Right atrium auricular region (tissue), 2 donors: Measurements from ENCODE around the gene BMAL2. TPM values are rescaled to one million over a fixed set of nuclear protein-coding genes. Genes with fewer than 3 reads are reported as not detected.

ENCODE experiments used
- DNase-seq: peaks from one replicate; pipeline ENCODE4 v3.0.0-alpha.2; 2019; ENCODE audit warnings: low spot score
- H3K27ac ChIP-seq, 2 donors: fragments of 200-600 bp; sonication (generic); 1 replicate in 1 of 2; 2 replicates in 1 of 2; pipeline ENCODE4 v1.5.1; 2016 to 2019
- H3K27me3 ChIP-seq, 2 donors: fragments of 200-600 bp; sonication (generic); one replicate each; pipeline versions ENCODE4 v1.5.1 to v1.6.0; 2017 to 2019
- H3K36me3 ChIP-seq: fragments of 200-600 bp; sonication (generic); one replicate; pipeline ENCODE4 v1.5.1; 2016
- H3K4me1 ChIP-seq, 2 donors: fragments of 200-600 bp; sonication (generic); one replicate each; pipeline versions ENCODE4 v1.5.1 to v1.6.0; 2017 to 2019
- H3K4me3 ChIP-seq, 2 donors: fragments of 200-600 bp; sonication (generic); 1 replicate in 1 of 2; 2 replicates in 1 of 2; pipeline ENCODE4 v1.5.1; 2017 to 2019; ENCODE audit warnings: mild to moderate bottlenecking in 1 of 2, moderate library complexity in 1 of 2
- H3K9me3 ChIP-seq, 2 donors: fragments of 200-600 bp; sonication (generic); one replicate each; pipeline ENCODE4 v1.5.1; 2019
- total RNA-seq, 2 donors: library from RNA; depleted of rRNA; stranded (reverse); fragments of >200 nt; gene quantifications; one replicate each; pipeline ENCODE4 v1.1.0, GENCODE V29; 2016
- TF ChIP-seq, protein P1 (sequence below), 2 donors: fragments of 200-600 bp; sonication (generic); IDR thresholded peaks; one replicate each; pipeline ENCODE4 v1.5.1; 2019; ENCODE audit warnings: antibody characterized with exemption in 2 of 2

Gene BMAL2
- total RNA-seq, 2 donors from 2014 or later = 0.56 to 1.6 TPM

DNA sequence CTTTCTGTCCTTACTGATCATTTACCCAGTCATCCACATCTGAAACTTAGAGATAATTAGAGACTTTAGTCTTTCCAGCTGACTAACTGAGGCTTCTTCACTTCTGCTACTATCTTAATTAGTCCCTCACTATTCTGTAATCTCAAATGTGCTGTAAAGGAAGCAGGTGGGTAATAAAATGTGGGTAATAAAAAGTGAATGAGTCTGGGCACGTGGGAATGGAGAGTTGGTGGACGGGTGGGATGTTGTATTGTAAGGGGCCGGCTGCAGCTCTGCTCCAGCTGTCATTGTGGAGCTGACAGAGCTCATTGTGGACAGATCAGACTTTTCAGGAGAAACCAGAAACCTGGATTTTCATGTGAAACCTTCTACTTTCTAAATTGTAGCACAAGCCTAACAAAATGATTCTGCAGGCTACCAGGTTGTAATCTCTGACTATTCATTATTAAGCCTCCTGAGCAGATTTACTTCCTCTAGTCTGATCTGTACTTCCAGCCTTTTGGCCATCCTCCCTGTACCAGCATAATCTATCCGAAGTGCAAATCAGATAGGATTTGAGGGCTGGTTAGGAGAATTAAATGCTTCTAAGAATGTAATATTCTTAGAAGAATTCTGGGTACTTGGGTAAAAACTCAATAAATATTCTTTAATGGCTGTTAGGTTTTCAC is 42.0 kb upstream of the BMAL2 start:
- no peak overlapping the region for H3K4me3 ChIP-seq
- peaks cover 0 to 77% of the 10 kb centered on the region in 2 donors for H3K4me1 ChIP-seq
- no peaks in the 10 kb centered on the region for H3K27me3 ChIP-seq
- peak overlapping the region; percentile 65 to 75 for H3K27ac ChIP-seq
- no peaks in the 10 kb centered on the region for H3K9me3 ChIP-seq
- TF ChIP-seq, protein P1, sequence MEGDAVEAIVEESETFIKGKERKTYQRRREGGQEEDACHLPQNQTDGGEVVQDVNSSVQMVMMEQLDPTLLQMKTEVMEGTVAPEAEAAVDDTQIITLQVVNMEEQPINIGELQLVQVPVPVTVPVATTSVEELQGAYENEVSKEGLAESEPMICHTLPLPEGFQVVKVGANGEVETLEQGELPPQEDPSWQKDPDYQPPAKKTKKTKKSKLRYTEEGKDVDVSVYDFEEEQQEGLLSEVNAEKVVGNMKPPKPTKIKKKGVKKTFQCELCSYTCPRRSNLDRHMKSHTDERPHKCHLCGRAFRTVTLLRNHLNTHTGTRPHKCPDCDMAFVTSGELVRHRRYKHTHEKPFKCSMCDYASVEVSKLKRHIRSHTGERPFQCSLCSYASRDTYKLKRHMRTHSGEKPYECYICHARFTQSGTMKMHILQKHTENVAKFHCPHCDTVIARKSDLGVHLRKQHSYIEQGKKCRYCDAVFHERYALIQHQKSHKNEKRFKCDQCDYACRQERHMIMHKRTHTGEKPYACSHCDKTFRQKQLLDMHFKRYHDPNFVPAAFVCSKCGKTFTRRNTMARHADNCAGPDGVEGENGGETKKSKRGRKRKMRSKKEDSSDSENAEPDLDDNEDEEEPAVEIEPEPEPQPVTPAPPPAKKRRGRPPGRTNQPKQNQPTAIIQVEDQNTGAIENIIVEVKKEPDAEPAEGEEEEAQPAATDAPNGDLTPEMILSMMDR (IDR thresholded peaks at IDR 0.05) = no peak
- DNase-seq = no peak
- H3K36me3 ChIP-seq = no peaks in the 10 kb centered on the region

DNA sequence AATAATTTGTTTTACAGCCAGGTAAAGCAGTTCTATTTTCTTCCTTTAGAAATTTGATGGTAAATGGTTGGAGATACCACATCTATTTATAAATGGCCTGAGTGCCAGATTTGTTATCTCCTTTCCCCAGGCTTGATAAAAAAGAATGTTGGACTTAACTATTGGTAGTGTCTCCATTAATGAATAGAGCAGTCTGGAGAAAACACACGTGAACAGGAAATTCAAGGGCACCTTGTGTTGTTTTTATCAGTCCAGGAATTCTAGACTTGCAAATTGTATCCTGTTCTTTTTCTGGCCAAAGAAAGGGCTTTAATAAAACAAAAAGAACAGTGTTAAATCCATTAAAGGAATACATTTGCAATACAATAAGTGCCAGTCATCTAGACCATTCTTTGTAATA is 40.8 kb upstream of the BMAL2 start:
- Histone ChIP-seq H3K9me3 (no peaks in the 10 kb centered on the region), H3K36me3 (no peaks in the 10 kb centered on the region), H3K4me3 (no peak overlapping the region), H3K27me3 (no peaks in the 10 kb centered on the region), H3K4me1 (peaks cover 0 to 76% of the 10 kb centered on the region in 2 donors), H3K27ac (peak overlapping the region; percentile 65 to 75)
- TF ChIP-seq, protein P1 (IDR thresholded peaks at IDR 0.05) = no peak
- no peak for DNase-seq

DNA sequence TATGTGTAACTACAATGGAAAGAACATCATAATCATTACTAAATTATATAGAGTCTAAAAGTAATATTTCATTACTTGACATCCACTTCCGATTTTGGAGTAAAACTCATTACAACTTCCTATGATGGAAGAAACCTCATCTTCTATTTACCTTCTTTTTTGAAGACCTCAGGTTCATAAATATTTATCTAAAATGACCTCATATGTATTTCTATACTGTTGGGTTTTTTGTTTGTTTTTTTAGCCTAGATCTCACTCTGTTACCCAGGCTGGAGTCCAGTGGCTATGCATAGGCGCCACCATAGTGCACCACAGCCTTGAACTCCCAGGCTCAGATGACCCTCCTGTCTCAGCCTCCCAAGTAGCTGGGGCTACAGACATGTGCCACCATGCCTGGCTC is 39.9 kb upstream of the BMAL2 start:
- peak overlapping the region; percentile 65 to 75 for H3K27ac ChIP-seq
- no peak overlapping the region for H3K4me3 ChIP-seq
- TF ChIP-seq, protein P1 (IDR thresholded peaks at IDR 0.05) = no peak
- H3K9me3 ChIP-seq = no peaks in the 10 kb centered on the region
- no peaks in the 10 kb centered on the region for H3K27me3 ChIP-seq
- peaks cover 0 to 82% of the 10 kb centered on the region in 2 donors for H3K4me1 ChIP-seq
- H3K36me3 ChIP-seq = peaks cover 7% of the 10 kb centered on the region
- DNase-seq = no peak

DNA sequence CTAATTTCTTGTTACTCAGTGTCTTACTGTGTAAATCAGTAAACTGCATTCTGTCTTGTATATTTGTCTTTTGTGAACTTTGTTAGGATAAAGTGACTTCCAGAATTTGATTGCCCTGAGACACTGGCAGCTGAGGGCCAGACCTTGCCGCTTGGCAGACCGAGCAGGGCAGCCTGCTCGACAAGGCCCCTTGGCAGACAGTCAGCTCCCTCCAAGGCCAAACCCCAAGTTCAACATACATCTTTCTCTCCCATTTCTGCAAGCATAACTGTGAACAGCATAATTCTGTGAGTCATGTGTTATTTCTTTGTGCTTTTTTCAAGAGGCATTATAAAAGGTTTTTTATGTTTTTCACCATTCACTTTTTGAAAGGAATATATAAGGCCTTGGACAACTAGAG is 39.2 kb upstream of the BMAL2 start:
- no peak for DNase-seq
- Histone ChIP-seq H3K9me3 (no peaks in the 10 kb centered on the region), H3K4me3 (no peak overlapping the region), H3K36me3 (peaks cover 14% of the 10 kb centered on the region), H3K4me1 (peaks cover 0 to 90% of the 10 kb centered on the region in 2 donors), H3K27me3 (no peaks in the 10 kb centered on the region), H3K27ac (peak overlapping the region; percentile 65 to 75)
- TF ChIP-seq, protein P1 (IDR thresholded peaks at IDR 0.05) = no peak

DNA sequence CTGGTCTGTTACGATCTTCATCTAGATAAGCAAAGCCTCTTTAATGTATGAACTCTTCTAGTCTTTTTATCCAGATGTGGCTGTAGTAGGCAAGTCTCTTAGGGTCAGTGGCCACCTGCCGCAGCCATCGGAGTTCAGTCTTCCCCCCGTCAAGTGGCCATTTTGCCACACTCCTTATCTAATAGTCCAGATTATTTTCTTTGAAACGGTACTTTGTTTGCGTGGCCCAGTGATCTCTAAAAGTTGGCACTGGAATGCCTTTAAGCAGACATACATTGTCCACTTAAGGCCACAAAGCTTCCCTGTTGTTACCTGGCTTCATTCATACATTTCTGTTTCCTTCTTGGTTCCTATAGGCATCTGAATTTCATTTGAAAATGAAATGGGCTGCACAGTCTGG is 36.0 kb upstream of the BMAL2 start:
- TF ChIP-seq, protein P1 (IDR thresholded peaks at IDR 0.05) = no peak
- no peaks in the 10 kb centered on the region for H3K27me3 ChIP-seq
- H3K4me1 ChIP-seq = peaks cover 0 to 69% of the 10 kb centered on the region in 2 donors
- peaks cover 35% of the 10 kb centered on the region for H3K36me3 ChIP-seq
- no peak overlapping the region for H3K4me3 ChIP-seq
- no peak for DNase-seq
- peak overlapping the region; percentile 13 to 17 for H3K27ac ChIP-seq
- no peaks in the 10 kb centered on the region for H3K9me3 ChIP-seq

GRCh38 chr12:27297566-27297965 is 35.1 kb upstream of the BMAL2 start:
- DNase-seq = no peak
- Histone ChIP-seq H3K4me3 (no peak overlapping the region), H3K36me3 (peaks cover 44% of the 10 kb centered on the region), H3K9me3 (no peaks in the 10 kb centered on the region), H3K27ac (peak overlapping the region in 1 of 2 donors; percentile 17), H3K27me3 (no peaks in the 10 kb centered on the region), H3K4me1 (peaks cover 0 to 60% of the 10 kb centered on the region in 2 donors)
- TF ChIP-seq, protein P1 (IDR thresholded peaks at IDR 0.05) = no peak
